ENCODE results near the gene MAK.

The MAK gene

GRCh38 chr6:10837622-10837994, 731 bp downstream of the MAK start:
- Histone ChIP-seq H3K79me2 (ENCODE audit: insufficient read depth, low read depth) (no peaks in the 10 kb centered on the region), H3K4me3 (IDR thresholded peaks at IDR 0.05; ENCODE audit: insufficient read depth, low read depth, low read length) (peak overlapping the region; percentile 40), H3K27ac (no peak overlapping the region), H3K36me3 (ENCODE audit: insufficient read depth) (no peaks in the 10 kb centered on the region), H3K27me3 (ENCODE audit: insufficient read depth, low read depth) (peaks cover 13% of the 10 kb centered on the region; the same call in 1 of the 2 replicates), H2AFZ (ENCODE audit: low read depth) (peak overlapping the region; percentile 94), H3K9ac (peak overlapping the region; percentile 69), H3K4me2 (peak overlapping the region; percentile 93), H4K20me1 (ENCODE audit: insufficient read depth) (no peaks in the 10 kb centered on the region), H3K4me1 (ENCODE audit: low read depth, poor library complexity, severe bottlenecking) (peaks cover 11% of the 10 kb centered on the region)
- no peak for TF ChIP-seq CTCF (conservative IDR thresholded peaks at IDR 0.05; ENCODE audit: low read depth, low read length)

GRCh38 chr6:10837009-10837621, 1.2 kb downstream of the MAK start:
- peak overlapping the region; percentile 69; the same call in 1 of the 2 replicates for H3K9ac ChIP-seq
- H3K4me3 ChIP-seq (IDR thresholded peaks at IDR 0.05; ENCODE audit: insufficient read depth, low read depth, low read length), result no peak overlapping the region
- H3K27me3 ChIP-seq (ENCODE audit: insufficient read depth, low read depth), result peaks cover 13% of the 10 kb centered on the region; the same call in 1 of the 2 replicates
- no peak overlapping the region for H3K27ac ChIP-seq
- peaks cover 11% of the 10 kb centered on the region for H3K4me1 ChIP-seq (ENCODE audit: low read depth, poor library complexity, severe bottlenecking)
- H4K20me1 ChIP-seq (ENCODE audit: insufficient read depth), result no peaks in the 10 kb centered on the region
- no peak overlapping the region for H2AFZ ChIP-seq (ENCODE audit: low read depth)
- TF ChIP-seq CTCF (conservative IDR thresholded peaks at IDR 0.05; ENCODE audit: low read depth, low read length), result no peak
- no peaks in the 10 kb centered on the region for H3K36me3 ChIP-seq (ENCODE audit: insufficient read depth)
- no peaks in the 10 kb centered on the region for H3K79me2 ChIP-seq (ENCODE audit: insufficient read depth, low read depth)
- H3K4me2 ChIP-seq, result peak overlapping the region; percentile 93

GRCh38 chr6:10834823-10835222, 3.5 kb downstream of the MAK start:
- no peaks in the 10 kb centered on the region for H3K36me3 ChIP-seq (ENCODE audit: insufficient read depth)
- H3K4me1 ChIP-seq (ENCODE audit: low read depth, poor library complexity, severe bottlenecking), result peaks cover 11% of the 10 kb centered on the region
- TF ChIP-seq CTCF (conservative IDR thresholded peaks at IDR 0.05; ENCODE audit: low read depth, low read length), result no peak
- no peak overlapping the region for H3K9ac ChIP-seq
- no peaks in the 10 kb centered on the region for H4K20me1 ChIP-seq (ENCODE audit: insufficient read depth)
- no peaks in the 10 kb centered on the region for H3K79me2 ChIP-seq (ENCODE audit: insufficient read depth, low read depth)
- H2AFZ ChIP-seq (ENCODE audit: low read depth), result no peak overlapping the region
- peaks cover 13% of the 10 kb centered on the region; the same call in 1 of the 2 replicates for H3K27me3 ChIP-seq (ENCODE audit: insufficient read depth, low read depth)
- H3K27ac ChIP-seq, result no peak overlapping the region
- H3K4me3 ChIP-seq (IDR thresholded peaks at IDR 0.05; ENCODE audit: insufficient read depth, low read depth, low read length), result no peak overlapping the region
- H3K4me2 ChIP-seq, result no peak overlapping the region

- Histone ChIP-seq H4K20me1 (ENCODE audit: insufficient read depth) (no peaks in the 10 kb centered on the region), H3K79me2 (ENCODE audit: insufficient read depth, low read depth) (no peaks in the 10 kb centered on the region), H3K27me3 (ENCODE audit: insufficient read depth, low read depth) (peaks cover 2% of the 10 kb centered on the region; the same call in 1 of the 2 replicates), H3K9ac (no peak overlapping the region), H3K4me2 (no peak overlapping the region), H3K27ac (no peak overlapping the region), H3K36me3 (ENCODE audit: insufficient read depth) (no peaks in the 10 kb centered on the region), H3K4me1 (ENCODE audit: low read depth, poor library complexity, severe bottlenecking) (no peaks in the 10 kb centered on the region), H3K4me3 (IDR thresholded peaks at IDR 0.05; ENCODE audit: insufficient read depth, low read depth, low read length) (no peak overlapping the region), H2AFZ (ENCODE audit: low read depth) (no peak overlapping the region)
- TF ChIP-seq CTCF (conservative IDR thresholded peaks at IDR 0.05; ENCODE audit: low read depth, low read length), result no peak
Observed at GRCh38 chr6:10831609-10832008, 6.7 kb downstream of the MAK start.
